Measurements from ENCODE around the gene TMEM45A.

- TF ChIP-seq CTCF (conservative IDR thresholded peaks at IDR 0.05; ENCODE audit: low read length) (no peak), EZH2phosphoT487 (IDR thresholded peaks at IDR 0.05; ENCODE audit: borderline replicate concordance, low read depth, low read length) (no peak)
Observed at GRCh38 chr3:100465892-100466777, 26.3 kb upstream of the TMEM45A start.

All from OCI-LY7 (cell line).